HG03139 (cell line): ENCODE data around the gene GRID1.
"Not testable (repeated sequence)": the region's sequence is repeated elsewhere in the genome, so short reads cannot be mapped to it uniquely, and the experiment has no call there.

Source experiments
- ATAC-seq: cut with Tn5 transposase; IDR thresholded peaks from one replicate; pipeline ENCODE4 v1.9.1; 2021; ENCODE audit not compliant: unreplicated experiment

Gene GRID1

DNA sequence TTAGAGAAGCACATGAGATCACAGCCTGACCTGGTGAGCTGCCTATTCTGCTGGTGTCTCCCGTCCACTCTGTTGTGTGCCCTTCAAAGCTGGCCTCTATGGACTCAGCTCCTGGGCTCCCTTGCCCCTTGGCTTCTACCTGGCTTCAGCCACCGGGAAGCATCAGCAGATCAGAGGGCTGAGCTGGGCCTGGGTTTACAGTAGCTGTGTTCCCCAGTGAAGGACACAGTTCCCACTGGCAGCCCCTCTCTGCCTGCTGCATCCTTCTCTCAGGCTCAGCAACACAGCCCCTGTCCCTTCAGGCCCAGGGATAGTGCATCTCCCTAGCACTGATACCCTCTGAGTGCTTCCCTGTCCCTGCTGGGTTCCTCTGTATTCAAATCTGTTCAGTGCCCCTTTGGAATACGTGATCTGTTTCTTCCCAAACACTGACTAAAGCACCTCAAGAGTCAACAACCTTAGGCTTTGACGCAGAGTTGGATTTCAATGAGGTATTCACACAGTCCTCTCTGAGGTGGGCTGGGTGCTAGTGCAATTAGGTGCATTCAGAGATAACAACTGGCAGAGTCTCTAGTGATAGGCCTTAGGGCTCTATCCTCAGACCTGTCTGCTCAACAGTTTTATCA lies 109.8 kb downstream of the GRID1 start:
- ATAC-seq, result no peak

DNA sequence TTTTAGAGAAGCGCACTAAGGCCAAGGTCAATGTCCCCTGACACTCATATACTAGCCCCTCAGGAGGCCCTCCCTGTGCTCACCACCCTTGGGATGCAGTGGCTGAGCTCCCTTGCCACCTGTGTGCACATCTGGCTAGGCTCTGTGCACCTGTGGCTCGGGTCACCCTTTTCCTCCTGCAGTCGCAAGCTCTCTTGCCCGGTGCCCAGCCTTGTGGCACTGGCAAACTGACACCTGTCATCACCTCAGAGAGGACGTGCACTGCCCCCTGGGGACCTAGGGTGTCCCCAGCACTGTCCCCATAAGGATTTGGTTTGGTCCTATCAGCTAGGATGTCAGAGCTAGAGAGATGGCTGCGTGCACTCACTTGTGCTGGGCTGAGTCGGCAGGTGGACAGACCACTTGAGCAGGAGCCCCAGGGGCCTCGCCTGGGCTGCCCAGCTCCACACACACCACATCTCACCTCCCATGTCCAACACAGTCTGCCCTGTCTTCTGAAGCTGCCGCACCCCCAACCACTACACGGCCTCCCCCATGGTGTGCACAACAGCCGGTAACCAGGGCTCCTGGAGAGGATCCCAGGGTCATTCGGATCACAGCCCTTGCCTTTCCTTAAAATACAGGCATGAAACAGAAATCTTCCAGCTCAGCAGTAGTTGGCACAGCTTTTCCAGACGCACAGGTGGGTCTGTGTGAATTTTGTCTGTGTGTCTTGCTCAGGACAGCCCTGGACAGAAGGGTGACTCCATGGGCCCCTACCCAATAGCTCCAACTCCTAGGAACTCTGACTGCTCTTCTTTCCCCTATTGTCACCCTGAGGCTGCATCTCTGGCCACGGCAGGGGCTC lies 111.0 kb downstream of the GRID1 start:
- ATAC-seq, result no peak

DNA sequence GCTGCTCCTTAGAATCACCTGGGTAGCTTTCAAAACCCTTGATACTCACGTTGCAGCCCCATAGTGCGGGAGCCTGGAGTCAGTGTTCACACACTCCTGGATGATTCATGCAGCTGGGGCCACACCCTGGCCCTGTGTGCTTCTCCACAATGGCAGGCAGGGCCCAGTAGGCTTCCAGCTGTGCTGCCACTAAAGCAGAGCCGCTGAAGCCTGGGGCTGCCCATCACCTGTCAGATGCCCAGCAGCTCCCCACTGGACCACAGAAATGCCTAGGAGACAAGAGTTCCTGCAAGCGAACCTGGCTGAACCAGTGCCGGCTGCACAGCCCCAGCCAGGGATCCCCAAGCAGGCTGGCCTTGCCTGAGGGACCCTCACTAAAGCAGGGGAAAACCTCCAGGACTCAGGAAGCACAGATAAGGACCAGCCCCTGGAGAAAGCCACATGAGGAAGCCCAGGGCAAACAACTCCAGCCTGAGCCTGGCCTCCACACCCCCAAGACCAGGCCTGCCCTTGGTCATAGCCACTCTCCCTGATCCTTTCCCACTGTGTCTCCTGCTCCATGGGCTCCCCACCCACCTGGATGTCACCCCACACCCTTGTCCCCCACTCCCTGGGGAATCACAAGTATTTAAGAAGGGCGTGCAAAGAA lies 111.9 kb downstream of the GRID1 start:
- no peak for ATAC-seq

DNA sequence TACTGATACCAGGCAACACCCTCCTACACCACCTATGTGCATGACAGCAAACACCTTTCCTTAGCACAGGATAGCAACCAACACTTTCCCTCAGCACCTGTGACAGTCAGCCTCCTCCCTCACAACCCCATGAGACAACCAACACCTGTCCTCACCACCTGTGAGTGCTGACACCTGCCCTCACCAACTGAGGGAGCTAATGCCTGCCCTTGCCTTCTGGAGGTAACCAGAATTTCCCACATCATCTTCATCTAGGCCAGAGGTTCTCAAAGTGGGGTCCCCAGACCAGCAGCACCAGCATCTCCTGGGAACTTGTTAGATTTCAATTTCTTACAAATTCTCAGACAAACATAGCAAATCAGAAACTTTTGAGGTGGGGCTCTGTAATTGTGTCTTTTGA lies 112.5 kb downstream of the GRID1 start:
- ATAC-seq, result no peak

DNA sequence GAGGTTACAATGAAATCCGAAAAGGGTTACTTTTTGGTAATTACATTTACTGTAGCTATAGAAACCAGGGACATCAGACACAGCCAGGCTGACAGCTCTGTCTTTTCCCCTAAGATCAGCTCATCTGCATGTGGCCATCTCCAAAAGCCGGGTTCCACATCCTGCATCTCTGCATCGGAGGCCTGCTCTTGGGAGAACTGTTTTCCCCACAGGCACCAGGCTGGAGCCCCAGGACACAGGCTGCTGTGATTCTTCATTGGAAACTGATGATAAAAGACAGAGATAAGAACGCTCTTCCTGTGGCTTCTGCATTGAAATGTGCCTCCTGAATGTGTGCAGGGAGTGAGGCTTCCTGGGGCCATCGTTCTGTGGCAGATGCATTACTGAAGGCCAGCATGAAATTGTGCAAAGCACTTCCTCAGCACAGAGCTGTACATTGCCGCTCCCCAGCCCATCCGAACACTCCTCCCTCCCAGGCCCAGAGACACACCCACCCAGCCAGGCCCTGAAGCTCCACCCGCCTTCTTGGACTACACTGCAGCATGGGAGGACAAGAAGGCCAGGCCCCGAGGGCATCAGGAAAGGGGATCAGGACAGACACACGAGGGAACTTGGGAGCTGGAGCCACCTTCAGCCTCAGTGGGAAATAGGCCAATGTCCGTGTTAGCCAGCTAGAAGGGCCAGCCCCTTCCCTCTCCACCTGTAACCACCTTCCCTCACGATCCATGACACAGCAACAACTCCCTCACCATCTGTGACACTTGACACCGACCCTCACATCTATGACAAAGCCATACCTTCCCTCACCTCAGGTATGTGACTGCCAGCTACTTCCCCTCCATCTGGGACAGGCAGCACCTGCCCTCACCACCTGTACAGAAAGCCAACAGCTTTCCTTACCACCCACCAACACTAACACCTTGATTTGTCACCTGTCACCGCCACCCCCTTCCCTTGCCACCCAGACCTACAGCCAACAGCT lies 113.2 kb downstream of the GRID1 start:
- ATAC-seq, result no peak

DNA sequence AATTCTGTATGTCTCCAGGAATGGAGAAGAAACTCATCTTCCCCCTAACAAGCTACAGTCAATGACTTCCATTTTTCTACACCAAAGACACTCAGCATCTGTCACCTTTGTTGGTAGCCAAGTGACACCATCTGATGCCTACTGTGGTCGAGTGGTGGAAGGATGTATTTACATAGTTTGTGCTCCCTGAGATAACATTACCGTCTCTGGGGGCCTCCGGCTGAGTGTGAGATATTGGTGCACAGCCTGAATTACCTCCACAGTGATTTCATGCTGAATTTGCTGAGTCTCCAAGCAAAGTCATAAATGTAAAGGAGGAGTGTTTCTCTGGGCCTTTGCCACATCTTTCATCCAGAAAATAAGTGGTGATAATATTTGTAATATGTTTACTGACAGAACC lies 114.0 kb downstream of the GRID1 start:
- ATAC-seq, result no peak

DNA sequence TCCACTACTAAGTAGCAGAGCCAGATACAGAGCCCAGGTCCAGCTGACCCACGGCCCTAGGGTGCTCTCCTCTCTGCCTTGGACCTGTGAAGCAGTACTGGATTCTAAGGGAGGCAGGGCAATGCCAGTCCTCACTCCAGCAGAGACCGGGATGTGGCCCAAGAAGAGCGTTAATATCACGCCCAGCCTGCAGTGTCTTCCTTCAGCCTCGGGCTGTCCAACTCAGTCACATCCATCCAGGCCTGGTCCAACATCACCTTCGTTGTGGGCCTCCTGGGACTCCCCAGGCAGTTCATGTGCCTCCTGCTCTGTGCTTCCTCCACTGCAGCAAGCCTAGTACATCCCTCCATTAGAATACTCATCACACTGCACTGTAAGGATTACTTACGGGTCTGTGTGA lies 114.5 kb downstream of the GRID1 start:
- ATAC-seq, result no peak

DNA sequence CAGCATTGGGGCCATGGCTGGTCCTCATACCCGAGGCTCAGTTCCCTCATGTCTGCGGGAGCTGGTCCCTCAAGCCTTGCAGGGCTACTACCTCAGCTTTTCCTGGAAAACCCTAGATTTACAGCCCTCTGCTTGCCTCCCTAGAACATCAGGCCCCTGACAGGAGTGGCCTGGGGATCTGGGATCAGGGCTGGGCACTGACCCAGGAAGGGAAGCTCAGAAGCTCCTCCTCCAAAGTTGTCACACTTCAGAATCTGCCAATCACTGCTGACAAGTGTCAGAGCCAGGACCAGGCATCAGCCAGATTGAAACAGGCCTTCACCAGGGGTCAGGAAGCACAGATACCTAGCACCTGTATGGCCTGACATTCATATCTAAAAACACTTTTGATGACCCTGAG lies 115.2 kb downstream of the GRID1 start:
- no peak for ATAC-seq

DNA sequence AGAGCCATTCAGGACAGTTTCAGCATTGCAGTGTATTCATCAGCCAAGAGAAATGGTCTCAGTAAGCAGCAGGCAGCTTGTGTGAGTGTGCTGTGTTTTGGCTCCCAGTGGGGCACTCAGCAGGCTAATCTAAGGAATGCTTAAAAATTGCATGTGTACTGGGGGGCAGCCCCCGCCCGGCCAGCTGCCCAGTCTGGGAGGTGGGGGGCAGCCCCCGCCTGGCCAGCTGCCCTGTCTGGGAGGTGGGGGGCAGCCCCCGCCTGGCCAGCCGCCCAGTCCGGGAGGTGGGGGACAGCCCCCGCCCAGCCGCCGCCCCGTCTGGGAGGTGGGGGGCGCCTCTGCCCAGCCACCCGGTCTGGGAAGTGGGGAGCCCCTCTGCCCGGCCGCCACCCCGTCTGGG lies 116.2 kb downstream of the GRID1 start:
- no peak for ATAC-seq

DNA sequence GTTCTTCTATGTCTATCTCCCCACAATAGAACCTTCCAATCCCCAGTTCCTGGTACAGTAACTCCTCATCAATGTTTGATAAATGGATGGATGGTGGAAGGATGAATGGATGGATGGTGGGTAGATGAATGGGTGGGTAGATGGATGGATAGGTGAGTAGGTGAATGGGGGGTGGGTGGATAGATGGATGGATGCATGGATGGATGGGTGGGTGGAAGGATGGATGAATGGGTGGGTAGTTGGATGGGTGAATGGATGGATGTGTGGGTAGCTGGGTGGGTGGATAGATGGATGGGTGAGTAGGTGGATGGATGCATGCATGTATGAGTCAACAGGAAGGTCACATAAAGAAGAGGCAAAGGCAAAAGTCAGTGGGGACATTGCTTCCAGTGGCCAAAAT lies 116.8 kb downstream of the GRID1 start:
- no peak for ATAC-seq

DNA sequence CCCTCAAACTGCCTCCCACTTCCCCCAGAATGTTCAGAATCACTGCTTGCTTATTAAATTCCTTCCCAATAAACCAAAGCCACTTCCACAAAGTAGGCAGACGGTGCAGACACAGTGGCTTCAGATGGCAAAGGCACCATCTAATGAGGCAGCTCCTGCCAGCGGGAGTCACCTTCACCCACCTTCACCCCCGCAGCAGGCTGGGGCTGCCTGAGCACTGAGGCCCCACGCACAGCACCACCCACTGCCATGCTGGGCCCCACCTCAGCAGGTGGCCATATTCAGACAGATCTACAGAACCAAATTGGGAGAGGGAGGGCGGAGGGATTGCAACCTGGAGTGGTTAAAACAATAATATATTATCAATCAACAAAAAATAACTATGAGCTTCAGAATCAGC lies 118.5 kb downstream of the GRID1 start:
- ATAC-seq, result no peak

DNA sequence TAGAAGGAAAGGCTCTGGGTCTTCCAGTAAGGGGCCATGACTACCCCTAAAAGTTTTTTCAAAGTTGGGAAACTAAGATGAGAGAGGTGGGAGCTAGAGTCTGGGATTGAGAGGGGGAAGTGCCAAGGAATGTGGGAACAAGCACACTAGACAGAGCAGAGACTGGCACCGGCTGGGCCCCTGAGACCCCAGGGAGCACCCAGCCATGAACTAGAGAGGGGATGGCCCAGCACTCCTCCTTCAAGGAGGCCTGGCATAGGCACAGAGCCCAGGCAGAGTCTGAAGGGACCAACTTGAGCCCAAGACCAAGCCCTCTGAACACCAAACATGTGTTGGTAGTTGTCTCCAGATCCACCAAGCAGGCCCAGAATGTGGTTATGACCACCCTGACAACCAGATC lies 119.0 kb downstream of the GRID1 start:
- ATAC-seq, result no peak

DNA sequence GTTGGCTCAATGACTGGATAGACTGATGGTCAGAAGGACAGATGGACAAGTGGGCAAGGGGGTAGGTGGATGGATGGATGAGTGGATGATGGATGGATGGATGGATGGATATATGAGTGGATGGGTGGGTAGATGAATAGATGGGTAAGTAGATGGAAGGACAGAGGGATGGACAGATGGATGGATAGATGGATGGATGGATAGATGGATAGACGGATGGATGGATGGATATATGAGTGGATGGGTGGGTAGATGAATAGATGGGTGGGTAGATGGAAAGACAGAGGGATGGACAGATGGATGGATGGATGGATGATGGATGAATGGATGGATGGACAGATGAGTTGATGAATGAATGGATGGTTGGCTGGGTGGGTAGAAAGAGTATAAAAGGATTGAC lies 119.5 kb downstream of the GRID1 start:
- ATAC-seq, result no peak

DNA sequence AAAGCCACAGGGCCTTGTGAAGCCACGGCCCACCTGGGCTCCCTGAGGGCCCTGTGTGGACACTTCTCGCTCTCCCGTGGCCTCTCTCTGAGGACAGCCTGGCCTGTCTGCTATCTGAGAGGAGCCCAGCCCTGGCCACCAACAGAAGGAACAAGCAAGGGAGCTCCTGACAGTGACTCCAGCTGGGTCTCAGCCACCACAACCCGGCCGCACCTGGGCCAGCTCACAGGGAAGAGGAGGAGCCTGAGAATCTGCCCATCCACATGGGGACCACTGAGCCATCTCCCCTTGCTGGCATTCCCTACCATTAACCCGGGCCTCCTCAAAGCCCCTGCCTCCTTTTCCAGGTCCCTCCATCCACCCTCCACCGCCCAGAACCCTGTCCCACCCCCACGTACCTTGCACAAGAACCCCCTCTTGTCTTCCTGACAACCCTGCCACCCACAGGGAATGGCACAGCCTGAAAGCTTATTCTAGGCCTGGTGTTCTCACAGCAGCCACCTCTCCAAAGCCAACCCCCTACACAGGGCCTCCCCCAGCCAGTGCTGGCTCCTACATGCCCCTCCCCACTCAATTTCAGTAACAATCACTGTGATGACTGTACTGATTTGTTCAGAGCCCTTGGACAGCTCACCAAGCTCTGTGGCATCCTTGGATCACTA lies 120.2 kb downstream of the GRID1 start:
- no peak for ATAC-seq

DNA sequence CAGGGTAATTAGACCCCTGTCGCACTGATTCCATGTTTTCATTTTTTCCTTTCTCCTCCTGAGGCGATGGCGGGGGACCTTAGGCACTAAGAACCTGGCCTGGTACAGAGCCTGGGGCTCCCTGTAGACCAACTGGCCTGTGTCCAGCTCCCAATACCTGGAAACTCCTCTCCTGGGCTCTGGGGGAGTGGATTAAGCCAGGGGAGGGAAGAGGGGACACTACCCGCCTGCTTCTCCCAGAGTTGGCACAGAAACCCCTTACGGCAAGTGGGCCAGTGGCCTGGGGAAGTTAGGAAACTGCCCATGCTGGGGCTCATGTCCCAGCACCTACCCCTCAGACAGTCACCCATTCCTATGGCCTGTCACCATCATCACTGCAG lies 121.6 kb downstream of the GRID1 start:
- ATAC-seq, result no peak

DNA sequence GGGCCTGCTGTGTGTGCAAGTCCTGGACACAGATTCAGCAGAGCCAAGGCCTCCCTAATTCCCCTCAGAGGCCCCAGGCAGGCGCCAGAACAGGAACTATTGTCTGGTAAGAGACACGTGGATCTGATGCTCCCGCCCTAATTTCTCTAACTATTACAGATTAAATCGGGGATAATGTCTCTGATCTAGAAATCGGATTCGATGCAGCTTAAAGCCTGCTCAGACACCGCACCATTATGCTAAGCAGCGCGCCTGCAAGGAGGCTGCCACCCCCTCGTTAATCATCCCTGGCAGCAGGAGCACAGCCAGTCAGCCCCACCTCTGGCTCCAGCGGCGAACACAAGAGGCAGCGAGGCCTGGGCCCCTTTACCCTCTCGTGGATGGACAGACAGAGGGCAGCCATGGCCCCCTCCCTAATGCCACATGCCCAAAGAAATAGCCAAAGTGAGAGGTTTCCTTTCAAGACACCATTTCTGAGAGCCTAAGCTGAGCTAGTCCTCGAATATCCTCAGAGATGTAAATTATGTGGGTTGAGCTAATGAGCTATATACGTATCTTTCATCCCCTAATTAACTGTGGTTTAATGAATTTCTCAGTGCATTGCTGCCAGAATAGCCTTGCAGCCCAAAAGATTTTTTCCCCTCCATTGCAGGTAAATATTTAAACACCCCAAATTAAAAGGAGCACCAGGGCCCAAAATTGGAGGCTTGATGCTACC lies 122.1 kb downstream of the GRID1 start:
- no peak for ATAC-seq

DNA sequence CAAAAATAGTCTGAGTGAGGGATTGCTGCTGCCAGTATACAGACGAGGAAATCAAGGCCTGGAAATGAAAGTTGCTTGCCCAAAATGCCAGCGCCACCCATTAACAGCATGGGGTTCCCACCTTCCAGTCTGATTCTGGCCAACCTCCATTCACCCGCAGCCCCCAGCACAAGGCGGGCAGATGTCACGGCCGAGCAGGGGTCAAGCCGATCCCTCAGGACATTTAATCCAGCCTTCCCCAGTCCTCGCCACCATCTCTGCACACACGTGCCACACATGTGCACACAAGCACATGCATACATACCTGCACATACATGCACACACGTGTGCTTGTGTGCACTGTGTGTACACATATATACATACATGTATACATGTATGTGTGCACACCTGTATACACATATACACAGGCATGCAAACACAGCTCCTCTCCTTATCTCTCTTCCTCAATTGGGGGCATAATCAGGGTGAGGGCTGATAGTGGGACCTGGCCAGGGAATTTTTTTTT lies 122.9 kb downstream of the GRID1 start:
- ATAC-seq, result no peak

DNA sequence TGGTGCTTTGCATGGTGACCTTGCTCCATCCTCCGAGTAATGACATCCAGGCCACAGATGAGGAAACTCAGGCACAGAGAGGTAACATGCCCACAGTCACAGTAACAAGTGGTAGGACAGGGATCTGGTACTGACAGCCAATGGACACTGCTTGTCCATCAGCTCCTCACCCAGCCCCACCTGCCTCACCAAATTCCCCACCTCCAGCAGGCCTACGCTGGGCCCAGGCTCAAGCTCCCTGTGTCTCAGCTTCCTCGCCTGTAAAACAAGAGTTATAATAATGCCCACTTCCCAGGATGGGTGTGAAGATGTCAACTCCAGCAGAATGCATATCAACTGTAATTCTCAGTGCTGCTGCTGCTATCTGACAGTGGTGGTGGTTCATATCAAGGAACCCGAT lies 123.8 kb downstream of the GRID1 start:
- ATAC-seq, result no peak

DNA sequence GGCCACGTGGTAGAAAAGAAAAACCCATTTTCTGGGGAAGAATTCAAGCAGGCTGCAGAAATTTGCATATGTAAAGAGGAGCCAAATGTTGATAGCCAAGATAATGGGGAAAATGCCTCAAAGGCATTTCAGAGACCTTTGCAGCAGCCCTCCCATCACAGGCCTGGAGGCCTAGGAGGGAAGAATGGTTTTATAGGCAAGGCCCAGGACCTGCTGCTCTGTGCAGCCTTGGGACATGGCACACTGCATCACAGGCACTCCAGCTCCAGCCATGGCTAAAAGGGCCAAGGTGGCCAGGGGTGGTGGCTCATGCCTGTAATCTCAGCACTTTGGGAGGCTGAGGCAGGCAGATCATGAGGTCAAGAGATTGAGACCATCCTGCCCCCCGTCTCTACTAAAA lies 128.5 kb downstream of the GRID1 start:
- ATAC-seq, result not testable (repeated sequence)
